Parietal lobe (tissue), 1 donor: Measurements from ENCODE around the gene NXF3. TPM values are rescaled to one million over a fixed set of nuclear protein-coding genes. Genes with fewer than 3 reads are reported as not detected.

Experiments
- total RNA-seq: library from RNA; depleted of rRNA; stranded (reverse); fragments of >200 nt; gene quantifications from one replicate; pipeline ENCODE4 v1.2.3, GENCODE V29; 2014

NXF3 gene
- total RNA-seq = not detected

GRCh38 chrX:103092942-103093341, at the start of gene NXF3:
Gene NXF3, minus strand, starts transcription at chrX:103093143. Its CDS starts 120 bp downstream, at chrX:103093023.

GRCh38 chrX:103063918-103064434, 29.0 kb downstream of the NXF3 start, which contains the start of gene BEX1:
Gene BEX1, minus strand, starts transcription at chrX:103064171. Its CDS starts 897 bp downstream, at chrX:103063274.

Other genes with a start within 250 kb of the NXF3 start
- 5.6 TPM for gene RAB40AL, start 155.9 kb downstream of the NXF3 start, total RNA-seq
- gene BEX1, start 29.0 kb downstream of the NXF3 start, total RNA-seq = 136 TPM
- gene BEX4, start 122.0 kb upstream of the NXF3 start, total RNA-seq = 79.8 TPM
- 59.5 TPM for gene TCEAL8, start 162.0 kb upstream of the NXF3 start, total RNA-seq
- 6.6 TPM for gene TCEAL5, start 183.6 kb upstream of the NXF3 start, total RNA-seq
- 111 TPM for gene BEX2, start 217.8 kb upstream of the NXF3 start, total RNA-seq
- 41.0 TPM for gene TCEAL7, start 237.1 kb upstream of the NXF3 start, total RNA-seq